Panc1 (cell line): ENCODE results near the gene RPN2. TPM values are rescaled to one million over a fixed set of nuclear protein-coding genes. Genes with fewer than 3 reads are reported as not detected.

Experiments
- ATAC-seq: fragments of 200-7000 bp; cut with Tn5 transposase; 2 replicates; pipeline ENCODE4 v1.9.1; 2020; ENCODE audit warnings: mild to moderate bottlenecking, moderate library complexity
- BruUV-seq: library from RNA; stranded (reverse); fragments of 400-500 nt; replicated peaks from 2 replicates; lab custom pipeline; 2021; lab: Mats Ljungman, UMichigan
- CTCF ChIA-PET: fragments of 300-600 bp; sonication (Branson Sonifier 250); formaldehyde crosslinking; loops from one replicate; lab custom pipeline; 2022; ENCODE audit warnings: antibody characterized with exemption; lab: Charles Lee
- POLR2A ChIA-PET: fragments of 300-600 bp; sonication (Branson Sonifier 250); formaldehyde crosslinking; loops from one replicate; lab custom pipeline; 2022; ENCODE audit warnings: antibody characterized with exemption; lab: Charles Lee
- DNase-seq: peaks from one replicate; pipeline ENCODE4 v3.0.0-alpha.2; 2010; ENCODE audit warnings: low read depth, low spot score
- H3K27ac ChIP-seq: 2 replicates; pipeline ENCODE4 v1.5.1; 2011; ENCODE audit warnings: mild to moderate bottlenecking, low read length, inconsistent platforms
- H3K27me3 ChIP-seq: fragments of 200-500 bp; sonication (Bioruptor generic); 2 replicates; pipeline ENCODE4 v1.6.0; 2014; ENCODE audit warnings: low read length, inconsistent platforms; ENCODE audit not compliant: control insufficient read depth, insufficient read depth
- H3K36me3 ChIP-seq: fragments of 200-500 bp; sonication (Bioruptor generic); 2 replicates; pipeline ENCODE4 v1.5.1; 2014; ENCODE audit warnings: inconsistent platforms, mild to moderate bottlenecking, low read length, moderate library complexity; ENCODE audit not compliant: control insufficient read depth, insufficient read depth
- H3K4me1 ChIP-seq: 2 replicates; pipeline ENCODE4 v1.5.1; 2011; ENCODE audit warnings: inconsistent platforms, mild to moderate bottlenecking, low read length, moderate library complexity; ENCODE audit not compliant: control insufficient read depth, insufficient read depth
- H3K4me3 ChIP-seq, 2 experiments: 2 replicates each; pipeline ENCODE4 v1.5.1; 2011 to 2012; ENCODE audit warnings: low read depth in 2 of 2, low read length in 2 of 2, mild to moderate bottlenecking in 2 of 2, inconsistent platforms in 1 of 2, moderate library complexity in 1 of 2
- H3K9me3 ChIP-seq: fragments of 200-500 bp; sonication (Bioruptor generic); 2 replicates; pipeline ENCODE4 v1.5.1; 2014; ENCODE audit warnings: low read depth, mild to moderate bottlenecking, inconsistent platforms, low read length, moderate library complexity; ENCODE audit not compliant: control insufficient read depth, insufficient read depth
- CTCF ChIP-seq: fragments of 450-650 bp; IDR thresholded peaks from 2 replicates; pipeline ENCODE4 v1.5.1; 2017; ENCODE audit warnings: mild to moderate bottlenecking
- POLR2AphosphoS5 ChIP-seq: IDR thresholded peaks from 2 replicates; pipeline ENCODE4 v1.6.1; 2012; ENCODE audit warnings: mild to moderate bottlenecking, low read depth, low read length, moderate library complexity
- REST ChIP-seq, 2 experiments: IDR thresholded peaks; 2 replicates each; pipeline ENCODE4 v1.6.1; 2011 to 2012; ENCODE audit warnings: low read depth in 2 of 2, control low read depth in 1 of 2, low read length in 1 of 2, mild to moderate bottlenecking in 1 of 2, moderate library complexity in 1 of 2; ENCODE audit not compliant: insufficient read depth in 1 of 2
- SIN3A ChIP-seq: IDR thresholded peaks from 2 replicates; pipeline ENCODE4 v1.6.1; 2012; ENCODE audit warnings: low read depth, mild to moderate bottlenecking, low read length, moderate library complexity, borderline replicate concordance; ENCODE audit not compliant: insufficient read depth
- TCF7L2 ChIP-seq: IDR thresholded peaks from 2 replicates; pipeline ENCODE4 v1.6.1; 2011; ENCODE audit warnings: mild to moderate bottlenecking, low read depth, low read length, inconsistent platforms
- in situ Hi-C: cut with HindIII; loops from 2 replicates; pipeline ENCODE4 v1.10.0; 2016; ENCODE audit warnings: low sequenced_read_pairs, low pct_unique_long_range_greater_than_20kb
- intact Hi-C: fragments of 100-400 bp; cut with micrococcal nuclease; formaldehyde crosslinking; loops from one replicate; pipeline ENCODE4 v1.10.0; 2022; ENCODE audit not compliant: unreplicated experiment
- total RNA-seq: library from RNA; stranded (reverse); gene quantifications from one replicate; pipeline ENCODE4 v1.2.1, GENCODE V29; 2021; ENCODE audit not compliant: unreplicated experiment

RPN2 gene
- total RNA-seq, 1 experiment from 2014 or later, result 250 TPM

GRCh38 chr20:37273988-37274387, 94.9 kb downstream of the RPN2 start:
- intact Hi-C loops (no loop called here), in situ Hi-C loops (no loop called here)
- POLR2A ChIA-PET, result no interaction called here
- CTCF ChIA-PET, result no interaction called here
- DNase-seq, result no peak
- Histone ChIP-seq H3K27me3 (no peaks in the 10 kb centered on the region), H3K4me1 (peaks cover 4% of the 10 kb centered on the region; the same call in 1 of the 2 replicates), H3K9me3 (no peaks in the 10 kb centered on the region), H3K36me3 (no peaks in the 10 kb centered on the region), H3K27ac (no peak overlapping the region), H3K4me3 (no peak overlapping the region)
- BruUV-seq, result no TSS peak
- no peak for ATAC-seq
- no peak for TF ChIP-seq REST (IDR thresholded peaks at IDR 0.05; ENCODE audit: insufficient read depth in 1 of 2, low read depth in 2 of 2, low read length in 1 of 2)
- TF ChIP-seq CTCF, result no peak
- TF ChIP-seq TCF7L2, result no peak
- no peak for TF ChIP-seq SIN3A
- TF ChIP-seq POLR2AphosphoS5, result no peak

GRCh38 chr20:37274851-37275524, 95.9 kb downstream of the RPN2 start:
- no peaks in the 10 kb centered on the region for H3K27me3 ChIP-seq
- no peak overlapping the region for H3K4me3 ChIP-seq
- no TSS peak for BruUV-seq
- POLR2A ChIA-PET, result no interaction called here
- DNase-seq (no peak), ATAC-seq (no peak)
- no peaks in the 10 kb centered on the region for H3K9me3 ChIP-seq
- in situ Hi-C loops (no loop called here), intact Hi-C loops (loop anchor here (5.0 kb wide), 1 partner anchor 107 kb away; no protein-coding TSS in a partner anchor)
- TF ChIP-seq POLR2AphosphoS5 (no peak), REST (IDR thresholded peaks at IDR 0.05; ENCODE audit: insufficient read depth in 1 of 2, low read depth in 2 of 2, low read length in 1 of 2) (no peak), CTCF (no peak), TCF7L2 (no peak), SIN3A (no peak)
- peaks cover 4% of the 10 kb centered on the region; the same call in 1 of the 2 replicates for H3K4me1 ChIP-seq
- H3K27ac ChIP-seq, result no peak overlapping the region
- H3K36me3 ChIP-seq, result no peaks in the 10 kb centered on the region
- CTCF ChIA-PET, result no interaction called here
